Esophagus muscularis mucosa (tissue), 3 donors: ENCODE data around the gene LEFTY2.

ENCODE experiments used
- CTCF ChIP-seq, 3 experiments: fragments of 200-600 bp in 2 of 3; fragments of 450-650 bp in 1 of 3; sonication (generic) in 2 of 3; IDR thresholded peaks; one replicate each; pipeline ENCODE4 v1.5.1; 2017 to 2019; ENCODE audit warnings: antibody characterized with exemption in 3 of 3, mild to moderate bottlenecking in 2 of 3, moderate library complexity in 1 of 3
- POLR2A ChIP-seq: fragments of 450-650 bp; IDR thresholded peaks from one replicate; pipeline ENCODE4 v1.6.1; 2017; ENCODE audit warnings: antibody characterized with exemption, moderate library complexity, mild to moderate bottlenecking, low read depth

- no peak for TF ChIP-seq POLR2A
- TF ChIP-seq CTCF (IDR thresholded peaks at IDR 0.05) = no peak
Observed at GRCh38 chr1:225942574-225942973, 1.6 kb upstream of the LEFTY2 start.
